M059J (cell line): ENCODE measurements around the gene UBXN7. TPM values are rescaled to one million over a fixed set of nuclear protein-coding genes. Genes with fewer than 3 reads are reported as not detected.
"Not testable (repeated sequence)": the region's sequence is repeated elsewhere in the genome, so short reads cannot be mapped to it uniquely, and the experiment has no call there.

Experiments
- DNase-seq: peaks from one replicate; pipeline ENCODE4 v3.0.0-alpha.2; 2012; ENCODE audit warnings: low read depth
- total RNA-seq: library from RNA; depleted of rRNA; stranded (reverse); fragments of >200 nt; shearing (Covaris generic); gene quantifications from 2 replicates; pipeline ENCODE4 v1.2.3, GENCODE V29; 2014; rRNA removed

UBXN7 gene
- total RNA-seq, 1 experiment from 2014 or later, result 17.4 TPM

GRCh38 chr3:196316799-196317686 is 115.2 kb downstream of the UBXN7 start:
- not testable (repeated sequence) for DNase-seq

- no peak for DNase-seq
Measured at GRCh38 chr3:196315821-196316220, 116.4 kb downstream of the UBXN7 start.

DNA sequence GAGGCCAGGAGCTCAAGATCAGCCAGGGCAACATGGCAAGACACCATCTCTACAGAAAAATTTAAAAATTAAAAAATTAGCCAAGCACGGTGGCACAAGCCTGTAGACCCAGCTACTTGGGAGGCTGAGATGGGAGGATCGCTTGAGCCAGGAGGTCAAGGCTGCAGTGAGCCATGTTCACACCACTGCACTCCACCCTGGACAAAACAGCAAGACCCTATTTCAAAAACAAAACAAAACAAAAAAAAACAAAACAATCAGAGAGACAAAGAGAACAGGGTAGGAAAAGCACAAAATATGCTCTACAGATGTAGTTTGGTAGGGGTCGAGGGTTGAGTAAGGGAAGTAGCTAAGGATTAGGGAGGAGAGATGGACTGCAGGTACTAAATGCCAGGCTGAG is 117.6 kb downstream of the UBXN7 start:
- no peak for DNase-seq

- not testable (repeated sequence) for DNase-seq
Measured at GRCh38 chr3:196314086-196314485, 118.1 kb downstream of the UBXN7 start.

- DNase-seq, result not testable (repeated sequence)
Measured at GRCh38 chr3:196302960-196303359, 129.3 kb downstream of the UBXN7 start.

DNA sequence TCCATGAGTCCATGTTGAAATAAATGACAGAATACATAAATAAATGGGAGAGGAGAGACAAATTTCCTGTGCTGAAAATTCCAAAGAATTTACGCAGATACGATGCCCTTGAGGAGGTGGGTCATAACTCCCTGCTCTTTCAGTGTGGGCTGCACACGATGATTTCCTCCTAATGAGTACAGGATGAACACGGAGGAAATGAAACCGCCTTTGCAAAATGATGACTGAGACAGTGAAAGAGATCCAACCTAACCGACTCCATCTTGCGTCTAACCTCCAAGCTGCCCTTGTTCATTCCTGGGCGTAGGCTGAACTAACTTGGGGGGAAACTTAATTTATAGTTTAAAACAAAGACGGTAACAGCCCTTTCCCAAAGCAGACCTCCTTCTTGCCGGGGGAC is 129.7 kb downstream of the UBXN7 start:
- not testable (repeated sequence) for DNase-seq

- no peak for DNase-seq
Measured at GRCh38 chr3:196298521-196298920, 133.7 kb downstream of the UBXN7 start.

Other genes starting within 250 kb of the UBXN7 start
- gene ZDHHC19, start 221.0 kb downstream of the UBXN7 start, total RNA-seq, result not detected in 2 replicates
- gene SLC51A, start 215.9 kb downstream of the UBXN7 start, total RNA-seq, result not detected in 2 replicates
- 67.1 and 83.8 TPM in 2 replicates for gene PCYT1A, start 144.7 kb downstream of the UBXN7 start, total RNA-seq
- 29.1 and 31.0 TPM in 2 replicates for gene DYNLT2B, start 114.2 kb downstream of the UBXN7 start, total RNA-seq
- gene TM4SF19, start 94.0 kb downstream of the UBXN7 start, total RNA-seq, result 3.2 and 3.3 TPM in 2 replicates
- 16.5 and 22.8 TPM in 2 replicates for gene RNF168, start 71.3 kb upstream of the UBXN7 start, total RNA-seq
- gene SMCO1, start 82.9 kb upstream of the UBXN7 start, total RNA-seq, result 0.05 TPM in 1 of 2 replicates, not detected in the other
- gene WDR53, start 136.1 kb upstream of the UBXN7 start, total RNA-seq, result 10.4 and 16.2 TPM in 2 replicates
- gene FBXO45, start 136.2 kb upstream of the UBXN7 start, total RNA-seq, result 18.9 and 26.6 TPM in 2 replicates
- gene NRROS, start 207.3 kb upstream of the UBXN7 start, total RNA-seq, result 0.42 and 1.1 TPM in 2 replicates